Activated naive CD8-positive, alpha-beta T cell treated with anti-CD3 and anti-CD28 coated beads for 36 hours (primary cell): Measurements from ENCODE around the gene SMYD2. TPM values are rescaled to one million over a fixed set of nuclear protein-coding genes. Genes with fewer than 3 reads are reported as not detected.

ENCODE experiments used
- DNase-seq: peaks from one replicate; pipeline ENCODE4 v3.0.0; 2021
- H3K27ac Mint-ChIP-seq: one replicate; pipeline ENCODE4 v1.8.0; 2022; ENCODE audit warnings: mild to moderate bottlenecking, moderate library complexity, mixed read lengths
- H3K27me3 Mint-ChIP-seq: one replicate; pipeline ENCODE4 v1.8.0; 2022; ENCODE audit warnings: mild to moderate bottlenecking, mixed read lengths
- H3K36me3 Mint-ChIP-seq: one replicate; pipeline ENCODE4 v1.8.0; 2021; ENCODE audit warnings: mild to moderate bottlenecking, mixed read lengths
- H3K4me1 Mint-ChIP-seq: one replicate; pipeline ENCODE4 v1.8.0; 2021; ENCODE audit warnings: mixed read lengths
- H3K4me3 Mint-ChIP-seq: one replicate; pipeline ENCODE4 v1.8.0; 2022; ENCODE audit warnings: mild to moderate bottlenecking, moderate library complexity, mixed read lengths
- H3K9me3 Mint-ChIP-seq: one replicate; pipeline ENCODE4 v1.8.0; 2022; ENCODE audit warnings: mixed read lengths
- total RNA-seq, 2 experiments: library from RNA; stranded (reverse); gene quantifications; one replicate each; pipeline ENCODE4 v1.2.3, GENCODE V29; 2021

The SMYD2 gene
- total RNA-seq, 2 experiments from 2014 or later = 37.0 to 38.4 TPM

DNA sequence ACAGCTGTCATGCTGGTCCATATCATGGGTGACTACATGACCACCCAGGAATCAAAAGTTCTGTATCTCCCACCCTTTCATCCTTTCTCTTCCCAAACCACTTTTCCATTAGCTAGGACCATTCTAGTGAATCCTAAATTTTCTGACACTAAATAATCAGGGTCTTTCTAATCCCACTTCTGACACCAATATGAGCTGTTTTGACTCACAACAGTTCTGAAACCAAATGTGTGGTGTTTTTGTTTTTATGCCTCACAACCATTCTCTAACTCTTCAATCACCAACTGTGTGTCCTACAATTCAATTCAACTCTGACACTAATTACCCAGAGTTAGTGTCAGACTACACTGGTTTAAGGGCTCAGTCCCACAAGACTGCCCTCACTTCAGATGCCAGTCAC, 63.9 kb downstream of the SMYD2 start:
- Mint-ChIP-seq H3K36me3 (peaks cover 33% of the 10 kb centered on the region), H3K4me3 (no peak overlapping the region), H3K27me3 (no peaks in the 10 kb centered on the region), H3K27ac (no peak overlapping the region), H3K9me3 (peaks cover 15% of the 10 kb centered on the region), H3K4me1 (no peaks in the 10 kb centered on the region)
- DNase-seq = no peak

DNA sequence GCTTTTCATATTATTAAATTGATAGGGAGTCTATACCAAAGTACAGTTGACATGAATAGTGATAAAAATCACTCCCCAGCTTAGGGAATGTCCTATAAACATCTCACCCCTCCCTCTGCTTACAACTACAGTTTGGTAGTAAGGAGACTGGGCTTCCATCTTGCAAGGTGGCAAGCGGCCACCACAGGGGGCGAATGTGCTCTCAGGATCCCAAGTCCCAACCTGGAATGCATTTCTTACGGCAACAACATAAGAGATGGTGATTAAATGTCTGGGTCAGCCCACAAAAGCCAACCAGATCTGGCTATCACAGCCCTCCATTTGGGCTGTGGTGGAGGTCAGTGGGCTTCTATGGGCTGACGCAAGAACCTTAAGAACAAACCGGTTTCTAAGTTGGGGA, 68.0 kb downstream of the SMYD2 start:
- peaks cover 12% of the 10 kb centered on the region for H3K9me3 Mint-ChIP-seq
- H3K4me1 Mint-ChIP-seq = no peaks in the 10 kb centered on the region
- H3K36me3 Mint-ChIP-seq = peaks cover 19% of the 10 kb centered on the region
- no peak overlapping the region for H3K27ac Mint-ChIP-seq
- no peak for DNase-seq
- no peak overlapping the region for H3K4me3 Mint-ChIP-seq
- no peaks in the 10 kb centered on the region for H3K27me3 Mint-ChIP-seq

DNA sequence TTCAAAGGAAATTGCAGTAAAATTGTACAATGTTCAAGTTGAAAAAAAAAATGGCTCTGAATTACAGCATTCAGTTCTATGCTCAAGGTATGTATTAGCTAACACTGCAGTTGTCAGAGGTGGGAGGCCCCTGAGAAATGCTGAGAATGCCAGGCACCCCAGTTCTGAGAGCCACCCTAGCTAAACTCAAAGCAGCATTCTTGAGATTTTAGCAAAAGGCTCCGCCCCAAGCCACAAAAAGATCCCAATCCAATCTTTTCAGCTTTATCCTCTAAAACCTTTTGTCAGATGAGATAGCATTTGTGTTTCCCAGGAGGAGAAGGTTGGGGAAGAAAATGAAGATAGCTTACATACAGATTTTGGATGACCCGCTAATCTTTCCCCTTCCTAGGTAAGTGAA, 68.8 kb downstream of the SMYD2 start:
- DNase-seq = no peak
- H3K9me3 Mint-ChIP-seq = peaks cover 6% of the 10 kb centered on the region
- H3K36me3 Mint-ChIP-seq = peaks cover 13% of the 10 kb centered on the region
- H3K4me3 Mint-ChIP-seq = no peak overlapping the region
- no peaks in the 10 kb centered on the region for H3K4me1 Mint-ChIP-seq
- no peaks in the 10 kb centered on the region for H3K27me3 Mint-ChIP-seq
- no peak overlapping the region for H3K27ac Mint-ChIP-seq

DNA sequence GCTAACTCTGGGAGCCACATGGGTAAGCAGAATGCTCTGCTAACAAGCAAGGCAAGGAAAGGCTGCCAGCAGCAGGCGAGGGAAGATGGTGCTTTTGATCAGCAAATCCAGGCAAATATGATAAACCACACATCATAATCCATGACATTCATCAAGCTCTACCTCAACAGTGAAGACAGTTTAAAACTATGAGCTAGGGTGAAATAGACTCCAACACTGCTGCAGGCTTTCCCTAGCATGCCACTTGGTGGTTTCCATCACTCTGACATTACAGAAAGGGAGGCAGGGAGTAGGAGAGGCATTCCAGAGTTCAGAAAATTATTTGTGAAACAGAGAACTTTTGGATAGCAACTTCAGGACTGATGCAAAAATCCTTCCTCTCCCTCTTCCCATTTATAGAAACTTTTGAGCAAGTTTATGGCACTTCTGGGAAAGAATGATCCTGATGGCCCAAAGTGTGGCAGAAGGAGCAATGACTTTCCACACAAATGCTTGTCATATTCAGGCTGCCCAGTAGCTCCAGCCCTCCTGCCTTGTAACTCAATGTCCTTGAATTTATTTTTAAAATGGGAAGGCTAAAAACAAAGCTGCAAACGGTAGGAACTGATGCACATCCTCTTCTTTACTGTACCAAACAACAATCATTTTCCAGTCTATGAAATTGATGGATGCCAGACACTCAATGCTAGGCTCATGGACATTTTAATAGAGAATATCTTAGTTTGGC, 70.8 kb downstream of the SMYD2 start:
- Mint-ChIP-seq H3K27me3 (no peaks in the 10 kb centered on the region), H3K9me3 (no peaks in the 10 kb centered on the region), H3K4me3 (no peak overlapping the region), H3K27ac (no peak overlapping the region), H3K36me3 (no peaks in the 10 kb centered on the region), H3K4me1 (no peaks in the 10 kb centered on the region)
- no peak for DNase-seq

DNA sequence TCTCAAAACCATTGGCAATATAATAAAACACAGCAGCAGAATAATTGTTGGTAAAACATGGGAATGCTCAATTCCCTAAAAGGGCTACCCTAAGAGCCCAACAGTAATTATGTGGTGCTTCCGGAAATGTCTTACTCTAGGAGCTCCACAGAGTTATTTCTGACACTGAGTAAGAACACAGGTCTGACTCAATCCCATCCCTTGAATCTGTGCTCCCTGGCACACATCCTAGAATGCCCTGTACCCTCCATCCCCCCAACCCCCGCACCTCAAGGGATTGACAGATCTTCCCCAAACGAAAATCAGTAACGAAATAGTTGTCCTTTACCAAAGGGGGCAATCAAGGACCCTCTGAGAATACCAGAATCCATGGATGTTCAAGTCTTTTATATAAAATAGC, 71.9 kb downstream of the SMYD2 start:
- no peak for DNase-seq
- Mint-ChIP-seq H3K9me3 (no peaks in the 10 kb centered on the region), H3K4me3 (no peak overlapping the region), H3K27ac (no peak overlapping the region), H3K4me1 (no peaks in the 10 kb centered on the region), H3K27me3 (no peaks in the 10 kb centered on the region), H3K36me3 (no peaks in the 10 kb centered on the region)

DNA sequence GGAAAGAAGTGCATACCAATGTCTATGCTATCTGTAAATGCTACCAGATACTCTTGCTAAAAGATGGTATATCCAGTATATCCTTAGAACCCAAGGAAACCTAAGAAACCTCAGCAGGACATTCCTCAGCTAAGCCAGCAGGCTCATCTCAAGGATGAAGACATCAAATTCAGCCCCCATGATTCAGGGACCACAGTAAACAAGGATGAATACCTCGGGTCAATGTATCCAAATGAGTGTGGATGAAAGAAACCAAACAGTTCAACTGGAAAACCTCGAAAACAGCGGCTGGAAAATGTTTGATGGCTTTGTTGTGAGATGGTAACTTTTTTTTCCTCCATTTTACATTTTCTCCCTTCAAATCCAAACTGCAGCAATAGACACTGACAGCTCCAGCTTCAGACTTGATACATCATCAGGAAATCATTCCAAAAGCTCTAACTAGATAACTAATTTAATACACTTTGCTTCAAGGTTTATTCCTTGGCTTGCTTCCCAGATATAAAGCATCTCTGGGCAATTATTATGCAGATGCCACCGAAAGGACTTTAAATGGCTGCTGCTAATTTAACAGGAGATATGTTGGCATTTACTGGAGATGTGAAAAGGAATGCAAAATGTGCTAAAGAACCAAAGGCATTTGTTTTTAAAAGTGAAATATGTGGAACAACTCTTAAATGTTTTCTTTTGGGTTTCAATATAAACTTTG, 73.6 kb downstream of the SMYD2 start:
- Mint-ChIP-seq H3K27ac (no peak overlapping the region), H3K4me3 (no peak overlapping the region), H3K36me3 (no peaks in the 10 kb centered on the region), H3K4me1 (no peaks in the 10 kb centered on the region), H3K27me3 (no peaks in the 10 kb centered on the region), H3K9me3 (no peaks in the 10 kb centered on the region)
- DNase-seq = no peak

DNA sequence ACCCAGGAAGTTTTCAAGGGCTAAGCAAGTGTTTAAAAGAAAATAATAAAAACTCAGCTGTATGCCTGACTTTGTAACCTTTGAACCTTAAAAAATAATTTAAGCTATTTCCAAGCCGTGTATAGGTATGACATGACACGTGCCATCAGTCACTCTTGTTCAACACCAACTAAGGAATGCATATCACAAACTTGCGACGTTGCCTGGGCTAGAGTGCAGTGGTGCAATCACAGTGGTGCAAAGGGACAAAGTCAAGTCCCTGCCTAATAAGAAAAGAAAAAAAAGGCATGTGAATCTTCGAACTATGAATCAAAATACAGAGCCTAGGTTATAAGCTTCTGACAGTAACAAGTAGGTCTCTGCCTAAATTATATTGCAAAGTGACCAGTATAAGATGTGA, 79.2 kb downstream of the SMYD2 start:
- Mint-ChIP-seq H3K9me3 (no peaks in the 10 kb centered on the region), H3K36me3 (no peaks in the 10 kb centered on the region), H3K27me3 (peaks cover 22% of the 10 kb centered on the region), H3K27ac (no peak overlapping the region), H3K4me3 (no peak overlapping the region), H3K4me1 (no peaks in the 10 kb centered on the region)
- no peak for DNase-seq

DNA sequence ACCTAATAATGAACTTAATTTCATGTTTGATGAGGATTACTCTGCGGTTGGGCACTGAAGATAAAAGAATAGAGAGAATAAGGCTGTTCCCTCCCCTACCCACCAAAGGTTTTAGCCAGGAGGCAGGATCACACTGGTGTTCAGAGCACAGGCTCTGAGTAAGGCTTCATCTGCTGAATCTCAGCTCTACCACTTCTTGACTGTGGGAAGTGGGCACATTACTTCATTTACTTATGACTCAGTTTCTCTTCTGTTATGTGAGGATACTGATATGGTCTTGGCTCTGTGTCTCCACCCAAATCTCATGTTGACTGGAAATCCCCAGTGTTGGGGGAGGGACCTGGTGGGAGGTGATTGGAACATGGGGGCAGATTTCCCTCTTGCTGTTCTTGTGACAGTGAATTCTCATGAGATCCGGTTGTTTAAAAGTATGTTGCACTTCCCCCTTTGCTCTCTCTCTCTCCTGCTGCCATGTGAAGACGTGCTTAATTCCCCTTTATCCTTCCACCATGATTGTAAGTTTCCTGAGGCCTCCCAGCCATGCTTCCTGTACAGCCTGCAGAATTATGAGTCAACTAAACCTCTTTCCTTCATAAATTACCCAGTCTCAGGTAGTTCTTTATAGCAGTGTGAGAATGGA, 79.7 kb downstream of the SMYD2 start:
- peaks cover 22% of the 10 kb centered on the region for H3K27me3 Mint-ChIP-seq
- H3K27ac Mint-ChIP-seq = no peak overlapping the region
- no peak overlapping the region for H3K4me3 Mint-ChIP-seq
- H3K9me3 Mint-ChIP-seq = no peaks in the 10 kb centered on the region
- no peak for DNase-seq
- H3K4me1 Mint-ChIP-seq = no peaks in the 10 kb centered on the region
- H3K36me3 Mint-ChIP-seq = no peaks in the 10 kb centered on the region

DNA sequence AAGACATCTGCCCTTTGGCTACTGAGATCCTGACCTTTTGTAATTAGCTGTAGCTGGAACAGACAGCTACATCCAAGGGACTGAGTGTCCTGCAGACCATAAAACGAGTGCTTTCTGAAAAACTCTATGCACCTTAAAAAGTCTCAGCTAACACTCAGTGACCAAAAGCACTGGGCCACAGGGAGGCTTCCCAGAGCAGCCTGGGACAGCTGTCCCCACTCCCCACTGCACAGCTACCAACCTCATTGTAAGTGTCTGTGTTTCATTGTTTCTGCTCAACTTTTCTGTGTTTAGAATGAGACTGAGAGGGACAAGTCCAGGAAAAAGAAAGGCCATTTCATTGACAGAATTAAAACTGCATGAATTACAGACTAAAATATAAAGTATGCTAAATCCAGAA, 80.7 kb downstream of the SMYD2 start:
- DNase-seq = no peak
- Mint-ChIP-seq H3K27me3 (peaks cover 27% of the 10 kb centered on the region), H3K27ac (no peak overlapping the region), H3K36me3 (no peaks in the 10 kb centered on the region), H3K4me1 (no peaks in the 10 kb centered on the region), H3K4me3 (no peak overlapping the region), H3K9me3 (no peaks in the 10 kb centered on the region)

DNA sequence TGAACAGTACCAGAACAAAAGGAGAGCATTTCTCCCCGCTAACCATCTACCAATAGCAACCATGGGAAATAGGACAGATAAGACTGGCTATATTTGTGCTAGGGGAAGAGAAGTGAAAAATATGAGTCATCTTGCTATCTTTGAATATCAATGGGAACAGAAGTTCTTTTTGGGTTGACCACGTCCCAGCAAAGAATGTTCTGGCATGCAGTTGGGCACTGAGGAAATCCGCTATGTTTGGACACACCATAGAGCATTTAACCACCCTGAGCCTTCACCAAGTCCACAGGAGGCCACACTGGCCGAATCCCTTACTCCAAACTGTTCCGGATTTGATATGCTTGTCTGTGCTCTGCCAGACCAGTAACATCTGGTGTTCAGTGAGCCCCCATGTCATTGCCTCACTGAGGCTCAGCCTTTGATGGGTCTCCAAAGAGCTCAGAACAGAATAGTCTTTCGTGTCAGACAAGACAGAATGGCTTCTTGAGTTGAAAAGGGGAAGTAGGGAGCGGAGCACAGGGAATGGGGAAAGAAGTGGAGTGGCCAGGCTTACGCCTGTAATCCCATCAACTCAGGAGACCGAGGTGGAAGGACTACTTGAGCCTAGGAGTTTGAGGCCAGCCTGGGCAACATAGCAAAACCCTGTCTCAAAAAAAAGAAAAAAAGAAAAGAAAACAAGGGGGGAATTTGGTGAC, 81.4 kb downstream of the SMYD2 start:
- H3K4me3 Mint-ChIP-seq = no peak overlapping the region
- H3K4me1 Mint-ChIP-seq = no peaks in the 10 kb centered on the region
- H3K9me3 Mint-ChIP-seq = no peaks in the 10 kb centered on the region
- H3K27me3 Mint-ChIP-seq = peaks cover 31% of the 10 kb centered on the region
- no peak for DNase-seq
- no peak overlapping the region for H3K27ac Mint-ChIP-seq
- no peaks in the 10 kb centered on the region for H3K36me3 Mint-ChIP-seq

DNA sequence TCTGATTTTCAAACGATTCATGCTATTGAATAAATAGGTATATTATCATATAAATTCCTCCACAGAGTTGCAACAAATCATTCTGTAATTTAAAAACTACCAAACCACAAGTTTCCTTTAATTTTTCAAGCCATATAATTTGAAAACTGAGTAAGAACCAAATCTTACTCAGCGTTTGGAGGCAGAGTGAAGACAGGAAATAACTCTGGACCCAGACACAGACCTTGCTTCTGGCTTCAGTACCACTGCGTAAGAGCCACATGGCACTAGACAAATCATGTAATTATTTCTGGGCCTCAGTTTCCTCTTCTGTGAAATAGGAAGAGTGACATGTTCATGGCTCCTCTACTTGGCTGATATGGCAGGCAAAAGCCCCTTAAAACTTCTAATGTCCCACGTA, 82.4 kb downstream of the SMYD2 start:
- Mint-ChIP-seq H3K4me1 (no peaks in the 10 kb centered on the region), H3K9me3 (no peaks in the 10 kb centered on the region), H3K27ac (no peak overlapping the region), H3K4me3 (no peak overlapping the region), H3K27me3 (peaks cover 34% of the 10 kb centered on the region), H3K36me3 (no peaks in the 10 kb centered on the region)
- no peak for DNase-seq

DNA sequence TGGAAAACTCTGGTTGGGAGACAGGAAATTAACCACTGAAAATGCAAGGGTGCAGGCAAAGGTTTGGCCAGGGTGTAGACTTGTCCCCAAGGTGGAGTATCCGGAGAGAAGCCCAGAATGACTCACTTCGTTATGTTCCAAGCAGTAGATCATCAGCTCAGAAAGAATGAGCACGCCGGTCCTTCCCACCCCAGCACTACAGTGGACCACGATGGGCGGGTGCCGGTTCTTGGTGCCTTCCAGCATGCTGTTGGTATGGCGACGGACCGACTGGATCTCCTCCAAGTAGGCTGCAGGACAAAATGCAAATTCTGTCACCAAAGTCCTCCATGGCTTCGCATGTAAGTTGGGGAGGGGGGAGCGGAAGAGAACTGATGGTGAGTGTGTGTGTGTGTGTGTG, 83.4 kb downstream of the SMYD2 start:
- H3K4me1 Mint-ChIP-seq = no peaks in the 10 kb centered on the region
- no peaks in the 10 kb centered on the region for H3K36me3 Mint-ChIP-seq
- peaks cover 34% of the 10 kb centered on the region for H3K27me3 Mint-ChIP-seq
- DNase-seq = no peak
- H3K4me3 Mint-ChIP-seq = no peak overlapping the region
- H3K9me3 Mint-ChIP-seq = no peaks in the 10 kb centered on the region
- no peak overlapping the region for H3K27ac Mint-ChIP-seq

DNA sequence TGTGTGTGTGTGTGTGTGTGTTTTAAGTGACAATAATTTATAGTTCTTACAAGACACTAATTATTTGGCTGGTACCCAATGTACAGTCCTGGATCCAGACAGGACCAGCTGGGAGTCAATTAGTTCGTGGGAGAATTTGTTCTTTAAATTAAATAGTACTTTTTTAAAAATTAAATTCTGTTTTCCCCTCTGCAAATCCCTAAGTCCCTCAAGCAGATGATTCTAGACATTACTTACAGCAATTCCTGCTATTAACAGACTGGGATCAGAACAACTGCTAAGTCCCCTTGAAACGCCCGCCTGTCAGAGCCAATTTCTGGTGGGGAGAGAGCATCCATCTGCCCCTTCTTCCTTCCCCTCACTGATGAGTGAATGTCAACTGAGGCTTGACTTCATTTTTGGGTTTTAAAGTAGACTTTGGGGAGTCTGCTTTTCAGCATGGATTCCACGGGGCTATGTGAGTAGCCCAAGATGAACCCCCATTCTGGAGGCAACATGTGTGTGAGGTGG, 83.9 kb downstream of the SMYD2 start:
- DNase-seq = no peak
- Mint-ChIP-seq H3K4me3 (no peak overlapping the region), H3K36me3 (no peaks in the 10 kb centered on the region), H3K27ac (no peak overlapping the region), H3K4me1 (no peaks in the 10 kb centered on the region), H3K27me3 (peaks cover 34% of the 10 kb centered on the region), H3K9me3 (no peaks in the 10 kb centered on the region)

DNA sequence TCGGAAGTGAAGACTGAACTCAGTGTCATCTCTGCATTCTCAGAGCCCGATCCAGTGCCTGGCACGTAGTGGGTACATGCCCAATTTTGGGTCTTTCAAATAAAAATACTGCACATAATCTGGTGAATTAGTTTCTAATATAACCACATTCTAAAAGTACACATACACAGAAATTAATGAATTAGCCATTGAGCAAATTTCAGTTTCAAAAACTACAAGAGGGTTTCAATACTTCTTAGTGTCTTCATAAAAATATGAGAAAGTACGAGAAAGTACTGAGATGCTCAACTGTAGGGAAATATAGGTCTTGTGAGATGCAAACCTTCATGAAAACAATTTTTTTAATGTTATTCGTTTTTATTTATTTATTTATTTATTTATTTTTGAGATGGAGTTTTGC, 86.9 kb downstream of the SMYD2 start:
- no peak for DNase-seq
- H3K9me3 Mint-ChIP-seq = no peaks in the 10 kb centered on the region
- H3K27me3 Mint-ChIP-seq = peaks cover 35% of the 10 kb centered on the region
- no peaks in the 10 kb centered on the region for H3K36me3 Mint-ChIP-seq
- H3K4me3 Mint-ChIP-seq = no peak overlapping the region
- no peak overlapping the region for H3K27ac Mint-ChIP-seq
- H3K4me1 Mint-ChIP-seq = no peaks in the 10 kb centered on the region

DNA sequence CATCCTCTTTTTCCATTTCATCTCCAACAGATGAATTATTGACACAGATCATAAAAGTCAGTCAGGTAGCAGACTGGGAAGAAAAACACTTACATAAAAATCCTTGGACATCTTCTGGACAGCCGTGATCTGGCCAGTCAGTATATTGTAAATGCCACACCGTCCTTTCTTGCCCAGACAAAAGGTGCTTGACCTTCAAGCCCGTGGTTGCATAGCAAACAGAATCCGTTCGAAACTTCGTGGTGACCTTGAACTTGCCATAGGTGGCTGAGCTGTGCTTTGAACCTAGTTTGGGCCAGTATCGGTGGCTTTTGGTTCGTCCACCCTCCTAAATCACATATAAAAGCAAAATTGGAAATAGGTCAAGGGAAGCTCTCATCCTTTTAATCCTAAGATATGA, 88.4 kb downstream of the SMYD2 start:
- Mint-ChIP-seq H3K36me3 (no peaks in the 10 kb centered on the region), H3K9me3 (no peaks in the 10 kb centered on the region), H3K27me3 (peaks cover 22% of the 10 kb centered on the region), H3K4me1 (no peaks in the 10 kb centered on the region), H3K27ac (no peak overlapping the region), H3K4me3 (no peak overlapping the region)
- no peak for DNase-seq
